Measurements from ENCODE around the gene PBX2. TPM values are rescaled to one million over a fixed set of nuclear protein-coding genes. Genes with fewer than 3 reads are reported as not detected.

The PBX2 gene
- total and polyA plus RNA-seq, 2 donors (not counting 1 experiment from before 2014, with no cell fraction given): 35.0 to 39.4 TPM

DNA sequence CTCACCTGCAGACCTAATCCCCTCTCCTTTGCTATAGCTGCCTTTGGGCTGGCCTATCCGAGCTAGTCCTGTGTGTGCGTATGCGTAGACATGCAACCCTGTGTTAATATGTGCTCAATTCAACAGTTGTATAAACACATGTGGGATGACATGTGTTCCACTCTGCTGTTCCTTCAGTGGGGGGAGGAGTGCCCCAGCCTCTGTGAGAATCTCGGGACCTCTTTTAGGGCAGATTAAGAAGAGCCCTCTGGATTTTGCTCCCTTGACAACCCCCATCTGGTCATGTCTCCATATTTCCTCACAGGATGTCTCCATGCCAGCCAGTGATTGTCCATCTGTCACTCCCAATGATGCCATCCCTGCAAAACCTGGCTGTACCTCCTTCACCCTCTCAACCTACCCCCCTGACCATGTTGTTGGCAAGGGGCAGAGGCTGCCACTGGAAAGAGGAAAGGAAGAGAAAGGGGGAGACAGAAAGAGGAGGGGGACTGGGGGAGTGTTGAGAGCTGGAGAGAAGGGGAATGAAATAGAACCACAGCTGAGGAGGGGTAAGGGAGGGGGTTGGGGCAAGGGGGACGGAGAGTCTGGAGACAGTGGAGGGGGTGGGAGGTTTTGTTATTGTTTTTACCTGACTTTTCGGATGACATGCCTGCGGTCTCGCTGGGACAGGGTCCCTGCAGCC is 38.7 kb downstream of the PBX2 start:
- Histone ChIP-seq H3K27ac (ENCODE audit: insufficient read depth, low read length) (no peak overlapping the region), H3K9ac (ENCODE audit: insufficient read depth, low read length) (no peak overlapping the region), H3K27me3 (ENCODE audit: control insufficient read depth, insufficient read depth, low read length) (no peaks in the 10 kb centered on the region), H4K20me1 (ENCODE audit: control insufficient read depth, extremely low read depth, insufficient read depth, low read length) (no peaks in the 10 kb centered on the region), H3K4me1 (ENCODE audit: control insufficient read depth, extremely low read depth, insufficient read depth, low read length) (peaks cover 18% of the 10 kb centered on the region), H3K4me2 (ENCODE audit: extremely low read depth, insufficient read depth, low read length) (peak overlapping the region; percentile 95), H3K9me3 (ENCODE audit: control insufficient read depth, insufficient read depth, low read depth, low read length) (no peaks in the 10 kb centered on the region), H2AFZ (ENCODE audit: low read length) (no peak overlapping the region), H3K36me3 (ENCODE audit: control insufficient read depth, insufficient read depth, low read length) (no peaks in the 10 kb centered on the region), H3K4me3 (replicated peaks in 1 of 4; ENCODE audit: control extremely low read depth in 1 of 4, insufficient read depth in 1 of 4, low read depth in 3 of 4, low read length in 4 of 4) (peak overlapping the region; percentile 36 to 96 (median 46)), H3K79me2 (ENCODE audit: control insufficient read depth, insufficient read depth, low read length) (peaks cover 15% of the 10 kb centered on the region)
- no peak for TF ChIP-seq EZH2 (IDR thresholded peaks at IDR 0.05; ENCODE audit: low read length, missing control alignments)
- TF ChIP-seq, protein P1, sequence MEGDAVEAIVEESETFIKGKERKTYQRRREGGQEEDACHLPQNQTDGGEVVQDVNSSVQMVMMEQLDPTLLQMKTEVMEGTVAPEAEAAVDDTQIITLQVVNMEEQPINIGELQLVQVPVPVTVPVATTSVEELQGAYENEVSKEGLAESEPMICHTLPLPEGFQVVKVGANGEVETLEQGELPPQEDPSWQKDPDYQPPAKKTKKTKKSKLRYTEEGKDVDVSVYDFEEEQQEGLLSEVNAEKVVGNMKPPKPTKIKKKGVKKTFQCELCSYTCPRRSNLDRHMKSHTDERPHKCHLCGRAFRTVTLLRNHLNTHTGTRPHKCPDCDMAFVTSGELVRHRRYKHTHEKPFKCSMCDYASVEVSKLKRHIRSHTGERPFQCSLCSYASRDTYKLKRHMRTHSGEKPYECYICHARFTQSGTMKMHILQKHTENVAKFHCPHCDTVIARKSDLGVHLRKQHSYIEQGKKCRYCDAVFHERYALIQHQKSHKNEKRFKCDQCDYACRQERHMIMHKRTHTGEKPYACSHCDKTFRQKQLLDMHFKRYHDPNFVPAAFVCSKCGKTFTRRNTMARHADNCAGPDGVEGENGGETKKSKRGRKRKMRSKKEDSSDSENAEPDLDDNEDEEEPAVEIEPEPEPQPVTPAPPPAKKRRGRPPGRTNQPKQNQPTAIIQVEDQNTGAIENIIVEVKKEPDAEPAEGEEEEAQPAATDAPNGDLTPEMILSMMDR (conservative IDR thresholded peaks at IDR 0.05 in 1 of 2, IDR thresholded peaks at IDR 0.05 in 1 of 2; ENCODE audit: low read depth in 1 of 2, low read length in 2 of 2): no peak
- no peak for DNase-seq (ENCODE audit: low read depth in 2 of 2)

DNA sequence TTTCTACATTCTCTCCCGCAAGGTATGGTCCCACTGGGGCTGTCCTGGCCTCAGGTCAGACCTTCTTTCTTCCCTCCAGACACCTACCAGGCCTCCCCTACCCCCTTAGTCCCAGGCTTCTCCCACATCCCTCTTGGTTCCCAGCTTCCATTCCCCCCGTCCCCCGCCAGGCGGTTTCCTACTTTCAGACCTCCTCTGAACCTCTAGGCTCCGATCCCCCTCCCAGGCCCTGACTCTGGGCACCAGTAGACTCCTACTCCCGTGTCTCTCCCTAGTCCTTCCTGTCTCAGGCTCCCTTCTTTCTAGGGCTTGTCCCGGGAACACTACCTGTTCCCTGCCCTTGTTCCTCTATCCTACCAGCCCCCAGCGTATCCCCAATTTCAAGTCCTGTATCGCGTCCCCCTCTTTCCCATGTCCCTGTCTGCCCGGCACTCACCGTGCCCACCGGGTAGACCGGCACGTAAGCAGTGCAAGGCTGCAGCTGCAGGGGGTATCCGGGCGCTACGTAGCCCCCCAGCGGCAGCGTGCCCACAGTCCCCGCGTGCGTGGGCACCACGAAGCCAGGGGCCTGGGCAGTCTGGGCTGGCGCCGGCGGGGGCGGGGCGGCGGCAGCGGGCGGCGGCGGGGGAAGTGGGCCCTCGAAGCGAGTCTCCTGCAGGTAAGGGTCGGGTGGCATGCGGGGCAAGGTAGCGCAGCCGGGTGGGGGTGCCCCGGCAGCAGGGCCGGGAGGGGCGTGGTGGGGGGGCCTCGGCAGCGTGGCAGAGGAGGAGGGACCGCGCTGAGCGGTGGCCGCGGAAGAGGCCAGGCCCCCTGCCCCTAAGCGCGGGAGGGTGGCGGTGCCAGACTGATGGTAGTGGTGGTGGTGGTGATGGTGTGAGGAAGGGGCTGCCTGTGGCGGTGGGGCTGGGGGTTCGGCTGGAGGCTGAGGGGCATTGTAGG is 39.8 kb downstream of the PBX2 start:
- H3K9me3 ChIP-seq (ENCODE audit: control insufficient read depth, insufficient read depth, low read depth, low read length): no peaks in the 10 kb centered on the region
- H3K4me3 ChIP-seq (replicated peaks in 1 of 4; ENCODE audit: control extremely low read depth in 1 of 4, insufficient read depth in 1 of 4, low read depth in 3 of 4, low read length in 4 of 4): no peak overlapping the region
- TF ChIP-seq, protein P1 (conservative IDR thresholded peaks at IDR 0.05 in 1 of 2, IDR thresholded peaks at IDR 0.05 in 1 of 2; ENCODE audit: low read depth in 1 of 2, low read length in 2 of 2): no peak
- TF ChIP-seq EZH2 (IDR thresholded peaks at IDR 0.05; ENCODE audit: low read length, missing control alignments): no peak

DNA sequence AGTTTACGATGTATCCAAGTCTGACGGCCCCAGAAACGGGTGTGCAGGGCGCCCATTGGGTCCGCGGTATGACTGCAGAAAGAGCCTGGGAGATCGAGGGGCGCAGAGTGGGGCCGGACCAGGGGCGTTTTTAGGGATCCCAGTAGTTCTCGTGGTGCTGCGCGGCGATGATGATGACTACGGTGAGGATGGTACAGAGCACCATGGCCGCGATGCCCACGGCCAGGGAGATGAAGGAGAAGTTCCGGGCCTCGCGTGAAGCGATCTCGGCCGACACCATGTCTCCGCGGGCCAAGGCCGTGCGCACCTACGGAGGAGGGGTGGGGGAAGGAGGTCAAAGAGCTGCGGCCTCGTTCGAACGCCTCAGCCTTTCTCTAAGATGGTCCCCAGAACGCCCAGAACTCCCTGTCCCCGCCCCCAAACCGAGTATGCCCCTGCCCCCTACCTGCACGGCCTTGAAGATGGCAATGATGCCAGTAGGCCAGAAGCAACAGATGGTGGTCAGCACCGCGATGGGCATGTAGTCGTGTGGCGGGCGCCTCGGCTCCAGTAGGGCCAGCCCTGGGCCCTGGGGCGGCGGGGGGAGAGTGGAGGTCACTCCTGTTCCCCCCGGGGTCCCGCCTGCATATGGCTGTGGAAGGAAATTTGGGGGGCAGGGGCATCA is 40.8 kb downstream of the PBX2 start:
- H3K9ac ChIP-seq (ENCODE audit: insufficient read depth, low read length): no peak overlapping the region
- H3K4me3 ChIP-seq (replicated peaks in 1 of 4; ENCODE audit: control extremely low read depth in 1 of 4, insufficient read depth in 1 of 4, low read depth in 3 of 4, low read length in 4 of 4): no peak overlapping the region
- no peak overlapping the region for H3K4me2 ChIP-seq (ENCODE audit: extremely low read depth, insufficient read depth, low read length)
- H2AFZ ChIP-seq (ENCODE audit: low read length): no peak overlapping the region
- TF ChIP-seq, protein P1 (conservative IDR thresholded peaks at IDR 0.05 in 1 of 2, IDR thresholded peaks at IDR 0.05 in 1 of 2; ENCODE audit: low read depth in 1 of 2, low read length in 2 of 2): no peak
- TF ChIP-seq EZH2 (IDR thresholded peaks at IDR 0.05; ENCODE audit: low read length, missing control alignments): no peak
- no peak overlapping the region for H3K27ac ChIP-seq (ENCODE audit: insufficient read depth, low read length)
- no peak for DNase-seq (ENCODE audit: low read depth in 2 of 2)
- H3K79me2 ChIP-seq (ENCODE audit: control insufficient read depth, insufficient read depth, low read length): peaks cover under 1% of the 10 kb centered on the region
- no peaks in the 10 kb centered on the region for H3K27me3 ChIP-seq (ENCODE audit: control insufficient read depth, insufficient read depth, low read length)
- no peaks in the 10 kb centered on the region for H3K36me3 ChIP-seq (ENCODE audit: control insufficient read depth, insufficient read depth, low read length)
- H4K20me1 ChIP-seq (ENCODE audit: control insufficient read depth, extremely low read depth, insufficient read depth, low read length): no peaks in the 10 kb centered on the region
- H3K9me3 ChIP-seq (ENCODE audit: control insufficient read depth, insufficient read depth, low read depth, low read length): no peaks in the 10 kb centered on the region
- peaks cover 13% of the 10 kb centered on the region for H3K4me1 ChIP-seq (ENCODE audit: control insufficient read depth, extremely low read depth, insufficient read depth, low read length)

More for the DNA sequence above, 39.8 kb downstream of the PBX2 start:
- no peak overlapping the region for H3K4me2 ChIP-seq (ENCODE audit: extremely low read depth, insufficient read depth, low read length)
- H3K9ac ChIP-seq (ENCODE audit: insufficient read depth, low read length): no peak overlapping the region
- no peaks in the 10 kb centered on the region for H3K36me3 ChIP-seq (ENCODE audit: control insufficient read depth, insufficient read depth, low read length)
- no peak overlapping the region for H3K27ac ChIP-seq (ENCODE audit: insufficient read depth, low read length)
- no peaks in the 10 kb centered on the region for H3K27me3 ChIP-seq (ENCODE audit: control insufficient read depth, insufficient read depth, low read length)
- H2AFZ ChIP-seq (ENCODE audit: low read length): no peak overlapping the region
- H3K4me1 ChIP-seq (ENCODE audit: control insufficient read depth, extremely low read depth, insufficient read depth, low read length): peaks cover 13% of the 10 kb centered on the region
- H4K20me1 ChIP-seq (ENCODE audit: control insufficient read depth, extremely low read depth, insufficient read depth, low read length): no peaks in the 10 kb centered on the region
- DNase-seq (ENCODE audit: low read depth in 2 of 2): no peak
- H3K79me2 ChIP-seq (ENCODE audit: control insufficient read depth, insufficient read depth, low read length): peaks cover 9% of the 10 kb centered on the region

Measured in fibroblast of lung (primary cell).